KBM-7 (cell line): ENCODE data around the gene NME4.
"Not testable (repeated sequence)": the region's sequence is repeated elsewhere in the genome, so short reads cannot be mapped to it uniquely, and the experiment has no call there.

Source experiments
- DNase-seq: peaks from one replicate; pipeline ENCODE4 v3.0.0-alpha.2; 2015
- in situ Hi-C: fragments of 300-500 bp; cut with MboI; formaldehyde crosslinking; loops from 2 replicates; pipeline ENCODE4 v1.14.3; 2020; ENCODE audit warnings: low sequenced_read_pairs, low pct_unique_long_range_greater_than_20kb, mixed read lengths

Gene NME4

DNA sequence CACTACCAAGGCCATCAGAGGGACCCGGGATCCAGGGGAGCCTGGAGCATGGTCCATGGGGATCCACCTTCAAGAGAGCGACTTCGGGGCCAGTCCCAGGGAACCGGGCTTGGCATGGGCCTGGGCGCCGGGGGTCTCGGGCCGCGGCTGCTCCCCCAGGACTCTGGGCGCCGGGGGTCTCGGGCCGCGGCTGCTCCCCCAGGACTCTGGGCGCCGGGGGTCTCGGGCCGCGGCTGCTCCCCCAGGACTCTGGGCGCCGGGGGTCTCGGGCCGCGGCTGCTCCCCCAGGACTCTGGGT is 34.3 kb upstream of the NME4 start:
- DNase-seq, in situ Hi-C loops: not testable (repeated sequence)

- in situ Hi-C loops: no loop called here
- DNase-seq: no peak
Observed at GRCh38 chr16:363110-363765, 33.8 kb upstream of the NME4 start.

DNA sequence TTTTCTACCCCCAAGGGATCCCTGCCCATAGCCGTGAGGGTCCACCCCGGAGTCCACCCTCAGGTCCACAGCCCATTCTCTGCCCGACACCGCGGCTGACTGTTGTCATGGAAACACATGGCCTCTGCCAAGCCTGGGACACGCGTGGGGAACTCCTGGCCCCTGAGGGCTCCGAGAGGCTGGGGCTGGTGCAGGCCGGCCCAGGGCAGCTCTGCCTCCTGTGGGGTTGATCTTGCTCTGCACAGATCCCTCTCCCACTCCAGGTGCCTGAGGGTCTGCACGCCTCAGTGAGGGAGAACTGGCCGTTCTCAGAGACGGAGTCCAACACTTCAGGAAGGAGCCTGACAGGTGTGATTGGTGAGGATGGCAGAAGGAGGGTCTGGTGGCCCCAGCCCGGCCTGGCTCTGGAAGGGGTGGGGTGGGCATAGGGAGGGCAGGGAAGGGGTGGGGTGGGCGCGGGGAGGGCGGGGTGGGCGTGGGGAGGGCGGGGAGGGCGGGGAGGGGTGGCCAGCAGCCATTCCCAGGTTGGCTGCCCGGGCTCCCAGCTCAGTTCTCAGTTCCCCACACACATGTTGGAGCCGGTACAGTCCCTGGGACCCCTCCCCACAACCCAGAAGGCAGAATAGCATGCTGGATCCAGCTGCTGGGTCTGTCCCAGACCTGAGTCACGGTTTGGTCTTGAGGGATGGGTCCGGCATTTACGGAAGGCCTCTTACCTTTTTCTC is 33.1 kb upstream of the NME4 start:
- no peak for DNase-seq
- in situ Hi-C loops: no loop called here

- in situ Hi-C loops: no loop called here
- DNase-seq: no peak
Observed at GRCh38 chr16:364595-365491, 32.2 kb upstream of the NME4 start.

- in situ Hi-C loops: no loop called here
- DNase-seq: no peak
Observed at GRCh38 chr16:366476-366875, 30.5 kb upstream of the NME4 start.

GRCh38 chr16:367333-367903 is 29.6 kb upstream of the NME4 start:
- in situ Hi-C loops: no loop called here
- no peak for DNase-seq

GRCh38 chr16:368388-369158 is 28.4 kb upstream of the NME4 start:
- no peak for DNase-seq
- in situ Hi-C loops: no loop called here

DNA sequence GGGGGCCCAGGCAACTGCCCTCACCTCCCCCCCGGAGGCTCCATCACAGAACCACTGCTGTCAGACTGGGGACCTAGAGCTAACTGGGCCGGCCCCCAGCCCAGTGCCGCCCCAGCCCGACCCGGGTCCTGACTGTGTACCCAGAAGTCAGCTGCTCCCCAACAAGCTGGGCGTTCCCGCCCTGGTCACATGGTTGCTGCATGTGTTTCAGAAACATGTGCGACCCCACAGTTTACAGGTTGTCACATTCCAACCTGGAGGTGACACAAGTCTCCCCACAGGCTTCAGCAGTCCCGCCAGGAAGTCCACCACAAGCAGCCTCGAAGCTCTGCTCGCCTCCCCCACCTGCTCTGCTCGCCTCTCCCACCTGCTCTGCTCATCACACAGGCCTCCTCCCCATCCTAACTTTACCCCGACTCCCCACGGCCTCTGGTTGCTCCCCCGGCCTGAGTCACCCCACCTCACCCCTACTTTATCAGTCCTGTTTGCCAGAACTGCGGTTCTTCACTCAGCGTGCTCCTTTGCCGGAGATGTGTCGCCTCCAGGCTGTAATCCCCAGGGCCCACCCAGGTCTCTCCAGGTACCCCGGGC is 27.6 kb upstream of the NME4 start:
- in situ Hi-C loops: no loop called here
- DNase-seq: no peak

DNA sequence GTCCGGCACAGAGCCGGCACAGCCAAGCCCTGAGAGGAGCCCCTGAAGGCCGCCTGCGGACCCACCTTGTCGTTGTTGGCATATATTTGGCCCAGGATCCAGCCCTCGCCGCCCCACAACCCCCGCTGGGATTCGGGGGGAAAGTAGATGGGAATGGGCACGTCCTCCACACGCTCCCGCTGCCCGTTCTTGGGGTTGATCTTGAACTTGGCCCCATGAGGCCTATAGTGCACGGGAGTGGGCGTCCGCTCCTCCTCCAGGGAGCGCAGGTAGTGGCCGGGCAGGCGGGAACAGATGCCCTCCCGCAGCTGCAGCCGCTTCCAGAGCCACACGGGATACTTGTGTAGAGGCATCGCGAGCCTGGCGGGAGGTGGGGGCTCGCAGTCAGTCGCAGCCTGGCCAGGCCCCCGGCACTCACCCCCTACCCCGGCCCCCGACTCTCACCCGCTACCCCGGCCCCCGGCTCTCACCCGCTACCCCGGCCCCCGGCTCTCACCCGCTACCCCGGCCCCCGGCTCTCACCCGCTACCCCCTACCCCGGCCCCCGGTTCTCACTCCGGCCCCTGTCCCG is 27.0 kb upstream of the NME4 start:
- DNase-seq: no peak
- in situ Hi-C loops: no loop called here

DNA sequence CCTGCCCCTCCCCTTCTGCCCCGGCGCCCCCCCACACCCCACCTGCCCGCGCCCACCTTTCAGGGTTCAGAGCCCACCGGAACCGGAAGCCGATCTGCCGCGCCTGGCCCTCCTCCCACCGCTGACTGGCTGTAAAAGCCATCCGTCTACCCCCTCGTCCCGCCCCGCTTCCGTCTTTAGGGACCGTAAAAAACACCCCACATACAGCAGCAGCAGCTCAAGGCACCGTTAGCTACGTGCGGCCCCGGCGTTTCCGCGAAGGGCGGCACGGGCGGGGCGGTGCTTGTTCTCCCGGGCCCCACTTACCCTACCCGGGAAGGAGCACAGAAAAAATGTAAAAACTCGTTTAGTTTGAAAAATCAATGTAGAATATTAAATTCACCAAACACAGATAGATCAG is 26.6 kb upstream of the NME4 start, which contains the start of gene MRPL28:
MRPL28 (minus strand) TSS at position 96 of the 400 bp plus-strand sequence. CDS start 320 bp downstream, outside the sequence.
- in situ Hi-C loops: no loop called here
- DNase-seq: peak; percentile 96

DNA sequence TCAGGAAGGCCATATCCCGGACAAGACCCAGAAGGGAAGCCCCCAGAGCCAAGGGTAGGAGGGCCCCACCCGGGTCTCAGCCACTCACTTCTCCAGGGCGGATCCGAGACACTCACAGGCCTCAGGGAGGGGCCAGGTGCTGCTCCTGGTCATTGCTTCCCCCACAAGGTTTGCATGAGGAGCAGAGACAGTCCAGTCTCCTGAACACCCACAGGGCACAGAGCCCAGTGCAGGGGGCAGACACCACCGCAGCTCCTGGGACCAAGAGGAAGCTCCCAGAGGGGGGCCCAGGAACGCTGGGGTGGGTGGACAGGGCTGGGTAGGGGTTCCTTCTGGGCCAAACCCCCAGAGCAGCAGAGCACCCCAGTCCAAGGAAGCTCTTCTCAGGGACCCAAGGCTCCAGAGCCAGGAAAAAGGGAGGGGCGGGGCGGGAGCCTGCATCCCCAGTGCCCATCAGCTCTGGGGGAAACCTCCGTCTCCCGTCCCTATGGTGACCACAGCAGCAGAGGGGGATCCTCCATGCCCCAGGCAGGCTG is 26.0 kb upstream of the NME4 start:
- in situ Hi-C loops: no loop called here
- no peak for DNase-seq

- in situ Hi-C loops: no loop called here
Observed at GRCh38 chr16:371515-372301, 25.3 kb upstream of the NME4 start.

GRCh38 chr16:372302-372983 is 24.6 kb upstream of the NME4 start:
- DNase-seq: no peak
- in situ Hi-C loops: no loop called here

More at GRCh38 chr16:371515-372301, 25.3 kb upstream of the NME4 start:
- DNase-seq: no peak

DNA sequence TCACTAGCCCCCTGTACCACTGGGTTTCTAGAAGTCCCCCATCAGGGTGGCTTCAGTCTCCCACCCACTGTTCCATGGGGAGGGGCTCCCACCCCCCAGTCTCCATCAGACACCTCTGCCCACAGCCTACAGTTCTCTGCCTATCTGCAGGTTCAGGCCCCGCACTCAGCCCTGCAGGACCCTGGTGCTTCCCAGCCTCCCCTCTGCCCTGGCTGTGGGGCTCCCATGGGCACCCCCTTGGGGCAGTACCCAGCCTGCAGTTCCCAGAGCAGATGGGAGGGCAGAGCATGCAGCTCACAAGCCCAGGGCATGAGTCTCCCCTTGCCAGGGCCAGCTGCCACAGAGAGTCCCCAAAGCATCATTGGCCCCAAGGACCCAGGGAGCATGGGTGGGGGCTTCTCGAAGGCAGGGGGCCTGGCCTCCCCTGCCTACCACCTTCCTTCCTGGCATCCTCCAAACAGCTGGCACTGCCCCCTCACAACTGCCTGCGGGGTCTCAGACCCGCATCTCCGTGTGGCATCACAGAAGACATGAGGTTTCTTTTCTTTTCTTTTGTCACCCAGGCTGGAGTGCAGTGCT is 23.9 kb upstream of the NME4 start:
- DNase-seq: no peak
- in situ Hi-C loops: no loop called here

DNA sequence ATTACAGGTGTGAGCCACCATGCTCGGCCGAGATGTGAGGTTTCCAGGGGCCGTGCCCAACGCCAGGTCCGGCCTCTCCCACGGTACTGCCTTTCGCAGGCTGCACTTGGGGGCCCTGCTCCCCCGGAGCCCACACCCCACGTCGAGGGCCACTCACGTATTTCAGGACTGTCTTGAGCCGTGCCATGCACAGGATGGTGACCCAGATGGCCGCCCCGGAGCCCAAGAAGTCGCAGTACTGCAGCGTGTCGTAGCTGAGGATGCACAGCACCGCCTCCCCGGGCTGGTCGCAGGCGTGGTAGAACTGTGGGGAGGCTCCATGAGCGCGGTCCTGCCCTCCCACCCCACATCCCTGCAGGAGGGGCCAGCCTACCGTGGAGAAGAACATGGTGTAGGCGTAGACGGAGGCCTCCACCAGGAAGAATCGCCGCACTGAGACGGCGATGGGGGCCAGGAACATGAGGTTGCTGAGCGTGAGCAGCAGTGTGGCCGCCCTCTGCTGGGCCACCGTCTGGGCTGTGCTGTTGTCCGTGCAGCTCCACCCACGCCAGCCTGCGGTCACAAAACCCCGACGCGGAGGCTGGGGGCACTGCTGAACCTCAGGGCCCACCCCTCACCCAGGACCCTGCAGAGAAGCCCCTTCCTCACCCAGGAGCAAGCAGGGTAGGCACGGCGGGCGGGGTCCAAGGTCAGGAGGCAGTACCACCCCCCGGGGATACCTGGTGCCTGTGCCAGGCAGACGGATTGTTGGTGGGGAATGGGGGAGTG is 23.0 kb upstream of the NME4 start:
- in situ Hi-C loops: no loop called here
- no peak for DNase-seq

DNA sequence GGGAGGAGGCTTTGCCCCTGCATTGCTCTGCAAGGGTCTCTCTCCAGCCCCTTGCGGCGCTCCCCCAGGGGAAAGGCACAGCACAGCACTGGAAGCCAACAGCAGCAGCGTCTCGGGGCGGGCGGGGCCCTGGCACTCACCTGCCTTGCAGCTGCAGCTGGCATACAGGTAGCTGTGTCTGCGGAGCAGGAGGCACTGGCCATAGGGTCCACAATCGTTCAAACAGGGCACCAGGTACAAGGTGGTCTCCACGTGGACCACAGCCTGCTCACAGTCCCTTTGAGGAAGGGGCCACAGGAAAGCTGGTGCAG is 22.4 kb upstream of the NME4 start:
- in situ Hi-C loops: no loop called here
- DNase-seq: no peak
